Motor neuron (in vitro differentiated cells): ENCODE measurements around the gene GALNT10. TPM values are rescaled to one million over a fixed set of nuclear protein-coding genes. Genes with fewer than 3 reads are reported as not detected.
A peak's percentile ranks its signal among the peaks of the same experiment; 100 is the strongest.

Experiments
- ATAC-seq, 8 experiments: fragments of 200-7000 bp; cut with Tn5 transposase; replicated peaks in 6 of 8; 2 replicates each; pipeline ENCODE4 v1.8.0; 2021; ENCODE audit warnings: mild to moderate bottlenecking in 8 of 8, moderate library complexity in 8 of 8
- H3K27ac ChIP-seq, 2 donors: fragments of 250-450 bp; sonication (Bioruptor Pico); 2 replicates each; pipeline ENCODE4 v1.9.0; 2021; ENCODE audit warnings: antibody characterized with exemption in 2 of 2, mild to moderate bottlenecking in 2 of 2, moderate library complexity in 1 of 2
- H3K4me1 ChIP-seq, 2 donors: fragments of 250-450 bp; sonication (Bioruptor Pico); replicated peaks in 1 of 2; 2 replicates each; pipeline ENCODE4 v1.6.1; 2021; ENCODE audit warnings: antibody characterized with exemption in 2 of 2, mild to moderate bottlenecking in 2 of 2, moderate library complexity in 1 of 2
- H3K4me3 ChIP-seq, 5 donors: fragments of 250-450 bp; sonication (Bioruptor Pico); 2 replicates each; pipeline ENCODE4 v1.9.0; 2021; ENCODE audit warnings: antibody characterized with exemption in 5 of 5, mild to moderate bottlenecking in 5 of 5, moderate library complexity in 4 of 5
- WGBS, 10 experiments: fragments of 450-650 bp; shearing (Covaris generic); methylation state at CpG; one replicate each; pipeline ENCODE4 v1.0.0; 2022; 5-methylcytosine and 5-hydroxymethylcytosine counted together
- in situ Hi-C, 9 experiments: fragments of 400-800 bp; cut with MboI; loops; one replicate each; pipeline ENCODE4 v1.15.0; 2021; ENCODE audit warnings: low sequenced_read_pairs in 9 of 9, low pct_unique_long_range_greater_than_20kb in 2 of 9; ENCODE audit not compliant: unreplicated experiment in 9 of 9
- total RNA-seq, 8 experiments: library from RNA; unstranded; fragments of 300-600 nt; gene quantifications; 2 replicates each; pipeline versions ENCODE4 v1.2.3 to v1.2.4, GENCODE V29; 2022

Gene GALNT10
- total RNA-seq, 8 experiments from 2014 or later: 2.8 to 33.3 (median 7.5) TPM

DNA sequence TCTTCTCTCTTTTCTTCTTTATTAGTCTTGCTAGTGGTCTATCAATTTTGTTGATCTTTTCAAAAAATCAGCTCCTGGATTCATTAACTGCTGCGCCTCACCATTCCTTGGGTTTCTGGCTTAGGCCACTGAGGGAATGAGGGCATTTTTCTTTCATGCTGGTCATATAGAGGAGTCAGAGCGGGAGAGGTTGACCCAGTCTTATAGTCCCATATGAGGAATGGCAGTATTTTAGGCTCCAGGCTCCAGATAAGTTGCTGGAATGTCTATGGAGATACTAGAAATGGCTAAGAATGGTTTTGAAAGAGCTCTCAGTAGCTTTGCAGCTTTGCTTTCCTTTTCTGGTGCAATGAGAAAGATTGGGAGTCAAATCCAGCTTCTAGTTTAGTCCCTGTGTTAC lies 58.2 kb downstream of the GALNT10 start:
- Histone ChIP-seq H3K4me1 (peaks cover 17 to 18% of the 10 kb centered on the region in 2 donors), H3K27ac (no peak overlapping the region), H3K4me3 (no peak overlapping the region)
- in situ Hi-C loops: no loop called here
- WGBS, 10 experiments: 100% methylated on average over 1 to 2 of the region's 2 CpGs; no CpG with 5 or more reads in 5 of the 10 experiments
- no peak for ATAC-seq

DNA sequence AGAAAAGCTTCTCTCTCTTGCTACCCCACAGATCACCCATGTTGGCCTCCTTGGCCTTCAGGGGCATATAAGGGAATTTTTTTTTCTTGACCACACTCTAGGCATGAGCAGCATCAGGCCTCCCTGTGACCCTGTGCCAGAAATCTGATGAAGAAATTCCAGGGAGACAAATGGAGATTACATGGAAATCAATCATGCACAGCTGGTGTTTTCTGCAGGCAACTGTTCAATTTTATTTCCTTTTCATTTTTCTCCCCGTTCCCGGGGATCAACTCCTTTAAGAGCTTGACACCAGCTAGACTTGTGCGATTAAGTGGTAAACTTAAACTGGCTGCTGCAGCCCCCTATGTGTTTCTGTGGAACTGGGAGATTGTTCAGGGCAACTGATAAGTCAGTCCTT lies 59.3 kb downstream of the GALNT10 start:
- Histone ChIP-seq H3K4me1 (peaks cover 12 to 15% of the 10 kb centered on the region in 2 donors), H3K4me3 (no peak overlapping the region), H3K27ac (no peak overlapping the region)
- 39 to 87% (median 56%) methylated on average over 1 to 3 of the region's 3 CpGs; no CpG with 5 or more reads in 1 of the 10 experiments for WGBS, 10 experiments
- peak in 6 of 8 experiments; percentile 27 to 63 (median 48) for ATAC-seq
- in situ Hi-C loops: no loop called here

DNA sequence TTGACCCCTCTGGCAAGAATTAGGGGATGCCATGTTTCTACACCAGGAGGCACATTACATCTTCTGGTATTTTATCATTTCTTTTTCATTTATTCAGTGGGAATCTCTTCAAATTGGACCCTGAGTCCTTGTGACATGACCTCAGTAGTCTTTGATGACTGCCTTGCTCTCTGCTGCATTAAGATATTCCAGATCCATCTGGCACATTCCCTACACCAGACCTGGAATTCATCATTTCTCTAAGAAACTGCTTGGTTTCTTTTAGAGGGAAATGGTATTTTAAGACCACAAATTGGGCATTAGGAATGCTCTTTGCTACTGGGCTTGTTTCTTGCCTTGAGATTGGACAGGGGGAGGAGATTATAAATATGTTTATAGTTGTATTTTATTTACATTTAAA lies 61.0 kb downstream of the GALNT10 start:
- in situ Hi-C loops: no loop called here
- ATAC-seq: no peak
- no peak overlapping the region for H3K27ac ChIP-seq
- peaks cover 12 to 15% of the 10 kb centered on the region in 2 donors for H3K4me1 ChIP-seq
- H3K4me3 ChIP-seq: no peak overlapping the region

DNA sequence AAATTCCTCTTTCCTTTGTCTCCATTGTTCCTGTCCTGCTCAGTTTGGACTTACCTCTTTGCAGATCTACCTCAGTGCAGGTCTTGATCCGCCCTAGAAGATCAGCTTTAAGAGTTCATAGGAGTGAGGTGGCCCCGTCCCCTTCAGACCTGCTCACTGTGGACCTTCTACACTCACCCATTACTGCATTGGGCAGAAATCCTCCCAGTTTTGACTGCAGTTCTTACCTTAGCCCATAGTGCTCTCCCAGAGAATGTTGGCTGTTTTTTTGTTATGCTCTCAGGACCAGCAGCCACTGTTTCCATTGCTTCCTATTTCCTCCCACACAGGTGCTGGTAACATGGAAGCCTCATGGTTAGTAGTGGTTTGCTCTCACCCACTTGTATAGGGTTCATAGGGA lies 63.3 kb downstream of the GALNT10 start:
- in situ Hi-C loops: no loop called here
- no peak overlapping the region for H3K4me3 ChIP-seq
- 85 to 100% (median 100%) methylated on average over 1 to 2 of the region's 2 CpGs; no CpG with 5 or more reads in 2 of the 10 experiments for WGBS, 10 experiments
- ATAC-seq: no peak
- H3K27ac ChIP-seq: no peak overlapping the region
- peaks cover 15 to 23% of the 10 kb centered on the region in 2 donors for H3K4me1 ChIP-seq

DNA sequence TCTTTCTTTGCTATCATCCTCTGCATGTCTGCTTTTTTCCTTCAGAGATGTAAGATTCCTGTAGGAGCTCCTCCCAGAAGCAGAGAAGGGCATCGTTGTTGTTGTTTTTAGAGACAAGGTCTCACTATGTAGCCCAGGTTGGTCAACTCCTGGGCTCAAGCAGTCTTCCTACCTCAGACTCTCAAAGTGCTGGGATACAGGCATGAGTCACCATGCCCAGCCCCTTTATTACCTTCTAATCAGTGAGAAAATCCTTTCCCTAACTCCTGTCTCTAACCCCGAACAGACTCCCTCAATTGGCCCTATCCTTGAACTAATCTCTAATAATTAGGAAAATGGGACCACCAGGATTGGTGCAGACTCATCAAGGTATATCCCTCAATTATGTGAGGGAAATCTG lies 64.4 kb downstream of the GALNT10 start:
- in situ Hi-C loops: no loop called here
- no peak for ATAC-seq
- H3K4me3 ChIP-seq: no peak overlapping the region
- 61 to 100% (median 84%) methylated on average over 1 to 2 of the region's 2 CpGs; no CpG with 5 or more reads in 4 of the 10 experiments for WGBS, 10 experiments
- H3K27ac ChIP-seq: no peak overlapping the region
- H3K4me1 ChIP-seq: peaks cover 11 to 16% of the 10 kb centered on the region in 2 donors

DNA sequence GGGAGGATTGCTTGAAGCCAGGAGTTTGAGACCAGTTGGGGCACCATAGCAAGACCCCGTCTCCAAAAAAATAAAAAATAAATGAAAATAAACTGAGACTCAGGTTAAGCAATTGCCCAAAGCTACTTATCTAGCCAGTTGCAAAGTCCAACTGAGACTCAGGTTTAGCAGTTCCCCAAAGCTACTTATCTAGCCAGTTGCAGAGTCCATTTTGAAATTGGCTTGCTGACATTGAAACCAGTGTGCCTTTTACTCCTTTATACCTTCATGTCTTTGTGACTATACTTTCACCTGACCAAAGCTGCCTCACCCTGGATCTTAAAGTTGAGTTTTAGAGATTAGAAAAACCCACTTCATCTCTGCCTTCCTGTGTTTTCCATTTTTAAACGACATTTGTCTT lies 66.5 kb downstream of the GALNT10 start:
- Histone ChIP-seq H3K27ac (no peak overlapping the region), H3K4me3 (no peak overlapping the region), H3K4me1 (peaks cover 22 to 26% of the 10 kb centered on the region in 2 donors)
- WGBS, 10 experiments: 50 to 100% (median 92%) methylated on average over 1 to 2 of the region's 2 CpGs
- no peak for ATAC-seq
- in situ Hi-C loops: no loop called here

DNA sequence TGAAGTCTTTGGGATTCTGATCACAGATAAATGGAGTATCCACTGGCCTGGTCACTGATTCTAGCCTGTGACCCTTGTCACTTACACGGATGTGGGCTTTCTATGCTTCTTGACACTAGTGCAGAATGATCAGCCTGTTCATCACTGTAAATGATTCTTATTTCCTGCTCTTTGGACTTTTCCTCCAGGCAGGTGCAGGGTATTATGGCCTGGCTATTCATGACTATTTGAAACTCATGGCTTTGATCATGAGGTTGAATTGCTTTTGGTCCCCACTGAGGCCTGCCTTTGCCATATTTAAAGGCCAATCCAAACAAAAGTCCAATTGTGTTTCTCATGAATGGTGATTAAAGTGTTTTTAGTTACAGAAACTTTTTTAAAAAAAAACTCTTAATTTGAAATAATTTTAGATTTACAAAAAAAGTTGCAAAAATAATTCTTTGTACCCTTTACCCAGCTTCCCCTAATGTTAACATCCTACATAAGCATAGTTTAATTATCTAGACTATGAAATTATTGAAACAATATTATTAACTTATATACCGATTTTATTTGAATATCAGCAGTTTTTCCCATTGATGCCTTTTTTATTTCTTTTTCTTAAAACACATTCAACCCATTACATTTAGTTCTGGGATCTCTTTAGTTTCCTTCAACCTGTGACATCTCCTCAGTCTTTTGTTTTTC lies 68.1 kb downstream of the GALNT10 start:
- Histone ChIP-seq H3K4me1 (peaks cover 27 to 31% of the 10 kb centered on the region in 2 donors), H3K4me3 (no peak overlapping the region), H3K27ac (no peak overlapping the region)
- in situ Hi-C loops: no loop called here
- no peak for ATAC-seq
- 38 to 100% (median 96%) methylated on average over 1 to 2 of the region's 2 CpGs; no CpG with 5 or more reads in 1 of the 10 experiments for WGBS, 10 experiments

DNA sequence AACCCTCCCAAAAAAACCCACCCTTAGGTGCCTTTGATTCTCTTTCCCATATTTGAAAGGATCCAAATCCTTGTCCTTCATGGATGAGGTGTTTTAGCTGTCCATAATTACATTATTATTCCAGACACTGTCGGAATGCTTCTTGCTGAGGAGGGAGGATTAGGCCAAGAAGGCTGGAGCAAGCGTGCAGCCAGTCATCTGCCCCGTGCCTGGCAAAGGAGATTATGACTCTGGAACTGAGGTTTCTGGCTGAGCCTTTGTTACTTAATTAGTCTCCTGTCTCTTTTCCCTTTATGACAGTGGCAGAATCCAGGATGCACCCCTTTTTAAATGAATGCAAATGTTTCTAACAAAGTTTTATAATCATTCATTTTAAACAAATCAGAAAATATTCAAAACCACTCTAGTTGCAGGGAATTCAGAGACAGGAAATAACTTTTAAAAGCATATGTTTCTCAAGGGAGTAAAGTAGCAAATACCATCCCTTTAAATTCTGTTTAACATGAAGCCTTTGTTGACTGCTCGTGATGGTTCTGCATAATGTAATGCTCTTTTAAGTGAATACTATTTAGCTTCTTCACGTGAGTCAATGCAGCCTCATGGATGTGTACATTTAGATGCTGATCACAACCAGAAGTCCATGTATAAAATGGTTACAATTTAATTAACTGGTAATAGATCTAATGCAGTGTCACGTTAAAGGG lies 69.8 kb downstream of the GALNT10 start:
- no peak overlapping the region for H3K4me3 ChIP-seq
- peak; percentile 27 to 69 (median 54) for ATAC-seq
- H3K27ac ChIP-seq: no peak overlapping the region
- peaks cover 38 to 40% of the 10 kb centered on the region in 2 donors for H3K4me1 ChIP-seq
- 8 to 58% (median 20%) methylated on average over 2 to 6 of the region's 6 CpGs; no CpG with 5 or more reads in 1 of the 10 experiments for WGBS, 10 experiments
- in situ Hi-C loops: no loop called here

DNA sequence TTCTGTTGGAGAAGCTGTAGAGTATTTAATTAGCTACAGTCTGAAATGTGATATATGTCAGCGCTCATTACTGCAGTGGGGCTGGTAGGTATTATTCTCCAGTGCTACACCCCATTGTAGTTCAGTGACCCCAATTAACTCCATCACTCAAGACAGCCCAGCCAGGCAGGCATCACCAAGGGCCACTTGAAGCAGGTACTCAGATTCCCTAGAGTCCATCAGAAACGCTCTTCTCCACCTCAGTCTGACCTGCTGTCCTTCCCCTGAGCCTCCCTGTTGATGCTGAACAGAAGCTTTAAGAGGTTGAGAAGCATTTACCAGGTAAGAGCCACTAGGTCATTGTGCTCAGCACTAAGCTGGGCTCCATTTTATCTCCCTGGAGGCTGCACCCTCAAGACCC lies 71.8 kb downstream of the GALNT10 start:
- peak in 1 of 8 experiments; percentile 17 for ATAC-seq
- 75 to 100% (median 95%) methylated on average over 1 to 2 of the region's 2 CpGs; no CpG with 5 or more reads in 5 of the 10 experiments for WGBS, 10 experiments
- H3K4me1 ChIP-seq: peaks cover 38 to 39% of the 10 kb centered on the region in 2 donors
- no peak overlapping the region for H3K4me3 ChIP-seq
- in situ Hi-C loops: no loop called here
- H3K27ac ChIP-seq: no peak overlapping the region

DNA sequence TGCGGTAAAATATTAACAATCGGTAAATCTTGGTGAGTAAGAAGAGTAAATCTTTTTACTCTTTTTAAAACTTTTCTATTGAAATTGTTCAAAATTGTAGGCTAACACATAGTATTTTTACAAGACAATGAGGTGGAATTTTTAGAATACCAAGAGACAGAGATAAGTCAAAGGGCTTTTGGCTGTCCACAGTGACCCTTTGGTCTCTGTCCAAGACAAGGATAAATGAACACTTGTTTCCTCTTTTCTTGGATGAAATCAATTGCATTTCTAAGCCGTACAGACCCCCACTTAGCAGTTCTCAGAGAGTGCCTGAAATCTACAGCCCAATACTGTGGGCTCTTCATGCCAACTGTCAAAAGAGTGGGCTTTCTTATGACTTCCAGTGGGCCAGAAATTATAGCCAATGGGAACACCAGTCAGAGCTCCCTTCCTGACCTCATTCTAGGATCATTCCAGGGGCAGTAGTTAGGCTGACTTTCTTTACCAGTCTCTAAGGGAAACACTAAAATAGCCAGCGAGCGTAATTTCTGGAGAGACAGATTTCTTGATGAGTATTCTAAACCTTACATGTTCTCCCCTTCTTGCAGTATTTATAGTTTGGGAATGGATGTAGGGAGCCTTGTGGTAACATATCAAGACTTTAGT lies 74.1 kb downstream of the GALNT10 start:
- Histone ChIP-seq H3K4me1 (peaks cover 27 to 37% of the 10 kb centered on the region in 2 donors), H3K27ac (no peak overlapping the region), H3K4me3 (no peak overlapping the region)
- WGBS, 10 experiments: 50 to 100% (median 75%) methylated on average over 1 to 5 of the region's 5 CpGs
- ATAC-seq: no peak
- in situ Hi-C loops: no loop called here

DNA sequence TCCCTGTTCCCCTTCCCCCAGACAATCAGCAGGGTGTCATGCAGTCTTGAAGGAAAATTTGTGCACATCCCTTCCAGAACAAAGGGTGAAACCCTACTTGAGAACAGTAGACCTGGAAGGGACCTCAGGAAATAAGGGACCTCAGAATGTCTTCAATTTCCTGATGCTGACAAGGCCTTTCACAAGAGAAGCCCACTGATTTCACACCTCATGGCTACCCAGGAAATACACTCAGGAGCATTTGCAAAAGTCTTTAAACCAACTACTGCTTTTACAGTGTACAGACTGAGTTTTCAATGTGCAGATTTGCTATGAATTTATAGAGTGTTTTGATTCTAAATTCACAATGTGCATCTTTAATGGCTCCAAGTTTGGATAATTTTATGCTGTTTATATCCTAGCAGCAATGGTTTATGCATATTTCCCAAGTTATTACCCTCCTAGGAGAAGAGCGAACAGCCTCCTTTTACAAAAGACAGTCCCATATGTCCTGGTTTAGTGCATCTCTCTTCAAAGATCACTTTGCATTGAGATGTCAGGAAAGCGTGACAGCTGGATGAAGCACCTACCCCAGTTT lies 74.8 kb downstream of the GALNT10 start:
- in situ Hi-C loops: no loop called here
- H3K4me1 ChIP-seq: peaks cover 23 to 31% of the 10 kb centered on the region in 2 donors
- H3K4me3 ChIP-seq: no peak overlapping the region
- no peak overlapping the region for H3K27ac ChIP-seq
- ATAC-seq: peak in 1 of 8 experiments; percentile 69
- 20 to 100% (median 100%) methylated on average over 1 to 2 of the region's 2 CpGs; no CpG with 5 or more reads in 1 of the 10 experiments for WGBS, 10 experiments

DNA sequence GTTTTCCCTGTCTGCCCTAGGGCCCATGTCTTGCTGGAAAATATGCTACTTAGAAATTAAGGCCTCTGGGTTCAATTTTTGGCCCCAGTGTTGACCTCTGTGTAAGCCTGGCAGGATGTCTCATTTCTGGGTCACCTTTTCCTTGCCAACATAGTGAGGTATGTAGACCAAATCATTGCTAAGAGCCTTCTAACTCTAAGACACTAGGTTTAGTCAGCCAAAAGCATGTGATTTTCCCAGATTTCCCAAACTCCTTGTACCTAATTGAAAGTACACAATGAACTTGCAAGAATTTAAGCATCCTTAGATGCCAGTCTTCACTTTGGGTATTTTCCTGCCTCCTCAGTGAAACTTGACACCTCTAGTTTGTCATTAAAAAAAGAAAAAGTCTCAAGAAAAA lies 77.0 kb downstream of the GALNT10 start:
- in situ Hi-C loops: no loop called here
- ATAC-seq: no peak
- Histone ChIP-seq H3K27ac (no peak overlapping the region), H3K4me3 (no peak overlapping the region), H3K4me1 (peaks cover 9 to 12% of the 10 kb centered on the region in 2 donors)

DNA sequence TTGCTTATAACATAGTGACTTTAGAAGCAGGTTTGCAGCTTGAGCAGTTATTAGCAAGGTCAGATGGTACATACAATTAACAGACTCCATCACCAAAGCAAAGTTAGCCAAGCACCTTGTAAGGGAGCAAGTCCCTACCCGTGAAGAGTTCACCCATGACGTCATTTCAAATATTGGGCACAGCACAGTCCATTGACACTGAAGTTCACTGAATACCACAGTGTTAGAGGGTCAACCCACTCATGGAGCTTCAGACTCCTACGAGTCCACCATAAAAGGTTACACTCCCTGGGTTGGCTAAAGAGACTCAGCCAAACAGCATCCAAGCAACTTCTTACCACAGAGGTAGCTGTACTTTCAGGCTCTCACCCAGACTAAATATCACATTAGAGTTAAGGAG lies 77.5 kb downstream of the GALNT10 start:
- no peak overlapping the region for H3K4me3 ChIP-seq
- ATAC-seq: no peak
- no peak overlapping the region for H3K27ac ChIP-seq
- peaks cover 9 to 11% of the 10 kb centered on the region in 2 donors for H3K4me1 ChIP-seq
- WGBS, 10 experiments: 80 to 100% (median 83%) methylated on average over 1 to 3 of the region's 3 CpGs; no CpG with 5 or more reads in 3 of the 10 experiments
- in situ Hi-C loops: no loop called here
